ENCODE results near the gene NQO1.

GRCh38 chr16:69691980-69692911, 34.1 kb downstream of the NQO1 start:
- TF ChIP-seq CTCF (IDR thresholded peaks at IDR 0.05; ENCODE audit: insufficient read depth, low read length) (no peak), POLR2AphosphoS5 (IDR thresholded peaks at IDR 0.05; ENCODE audit: low read depth) (no peak), REST (IDR thresholded peaks at IDR 0.05; ENCODE audit: insufficient replicate concordance, low read depth) (no peak), SPI1 (IDR thresholded peaks at IDR 0.05; ENCODE audit: borderline replicate concordance, low read depth) (no peak), GABPA (IDR thresholded peaks at IDR 0.05; ENCODE audit: low read depth) (no peak)
